Measurements from ENCODE around the gene GNPTG.
A peak's percentile ranks its signal among the peaks of the same experiment; 100 is the strongest.

Gene GNPTG

GRCh38 chr16:1351582-1352362 lies at the start of gene GNPTG, which contains the start of gene TSR3:
TSS of gene GNPTG (plus strand) at chr16:1351931. CDS start at chr16:1351966, 35 bp downstream.
TSS of gene TSR3 (minus strand) at chr16:1351878. CDS start at chr16:1351804, 74 bp downstream.
- Histone ChIP-seq H3K4me3 (ENCODE audit: severe bottlenecking) (peak within 1 kb of the TSS; percentile 82), H3K4me1 (ENCODE audit: insufficient read depth, poor library complexity, severe bottlenecking) (no peaks in the 10 kb centered on the region), H3K27me3 (ENCODE audit: insufficient read depth, poor library complexity, severe bottlenecking) (no peaks in the 10 kb centered on the region), H3K9me3 (ENCODE audit: severe bottlenecking) (no peaks in the 10 kb centered on the region), H3K36me3 (ENCODE audit: low read depth) (peaks cover 14% of the 10 kb centered on the region; the same call in 1 of the 2 replicates), H3K27ac (ENCODE audit: poor library complexity, severe bottlenecking) (no peak within 1 kb of the TSS)
- DNase-seq (ENCODE audit: low spot score) (no peak), ATAC-seq (ENCODE audit: low read depth) (peak; percentile 72)
- TF ChIP-seq, protein P1, sequence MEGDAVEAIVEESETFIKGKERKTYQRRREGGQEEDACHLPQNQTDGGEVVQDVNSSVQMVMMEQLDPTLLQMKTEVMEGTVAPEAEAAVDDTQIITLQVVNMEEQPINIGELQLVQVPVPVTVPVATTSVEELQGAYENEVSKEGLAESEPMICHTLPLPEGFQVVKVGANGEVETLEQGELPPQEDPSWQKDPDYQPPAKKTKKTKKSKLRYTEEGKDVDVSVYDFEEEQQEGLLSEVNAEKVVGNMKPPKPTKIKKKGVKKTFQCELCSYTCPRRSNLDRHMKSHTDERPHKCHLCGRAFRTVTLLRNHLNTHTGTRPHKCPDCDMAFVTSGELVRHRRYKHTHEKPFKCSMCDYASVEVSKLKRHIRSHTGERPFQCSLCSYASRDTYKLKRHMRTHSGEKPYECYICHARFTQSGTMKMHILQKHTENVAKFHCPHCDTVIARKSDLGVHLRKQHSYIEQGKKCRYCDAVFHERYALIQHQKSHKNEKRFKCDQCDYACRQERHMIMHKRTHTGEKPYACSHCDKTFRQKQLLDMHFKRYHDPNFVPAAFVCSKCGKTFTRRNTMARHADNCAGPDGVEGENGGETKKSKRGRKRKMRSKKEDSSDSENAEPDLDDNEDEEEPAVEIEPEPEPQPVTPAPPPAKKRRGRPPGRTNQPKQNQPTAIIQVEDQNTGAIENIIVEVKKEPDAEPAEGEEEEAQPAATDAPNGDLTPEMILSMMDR (IDR thresholded peaks at IDR 0.05; ENCODE audit: poor library complexity, severe bottlenecking) = no peak

GRCh38 chr16:1305823-1306222 lies 45.9 kb upstream of the GNPTG start:
- Histone ChIP-seq H3K27me3 (ENCODE audit: insufficient read depth, poor library complexity, severe bottlenecking) (no peaks in the 10 kb centered on the region), H3K27ac (ENCODE audit: poor library complexity, severe bottlenecking) (no peak overlapping the region), H3K4me3 (ENCODE audit: severe bottlenecking) (no peak overlapping the region), H3K36me3 (ENCODE audit: low read depth) (peaks cover 3% of the 10 kb centered on the region), H3K4me1 (ENCODE audit: insufficient read depth, poor library complexity, severe bottlenecking) (peaks cover 6% of the 10 kb centered on the region), H3K9me3 (ENCODE audit: severe bottlenecking) (no peaks in the 10 kb centered on the region)
- DNase-seq (ENCODE audit: low spot score) = peak; percentile 47
- TF ChIP-seq, protein P1 (IDR thresholded peaks at IDR 0.05; ENCODE audit: poor library complexity, severe bottlenecking) = no peak
- no peak for ATAC-seq (ENCODE audit: low read depth)

- no peak overlapping the region for H3K27ac ChIP-seq (ENCODE audit: poor library complexity, severe bottlenecking)
- H3K4me1 ChIP-seq (ENCODE audit: insufficient read depth, poor library complexity, severe bottlenecking) = peaks cover 10% of the 10 kb centered on the region
- H3K4me3 ChIP-seq (ENCODE audit: severe bottlenecking) = no peak overlapping the region
- no peak for ATAC-seq (ENCODE audit: low read depth)
- H3K27me3 ChIP-seq (ENCODE audit: insufficient read depth, poor library complexity, severe bottlenecking) = no peaks in the 10 kb centered on the region
- no peak for DNase-seq (ENCODE audit: low spot score)
- peaks cover 8% of the 10 kb centered on the region for H3K36me3 ChIP-seq (ENCODE audit: low read depth)
- H3K9me3 ChIP-seq (ENCODE audit: severe bottlenecking) = no peaks in the 10 kb centered on the region
- TF ChIP-seq, protein P1 (IDR thresholded peaks at IDR 0.05; ENCODE audit: poor library complexity, severe bottlenecking) = no peak
Observed at GRCh38 chr16:1306334-1306733, 45.4 kb upstream of the GNPTG start.

DNA sequence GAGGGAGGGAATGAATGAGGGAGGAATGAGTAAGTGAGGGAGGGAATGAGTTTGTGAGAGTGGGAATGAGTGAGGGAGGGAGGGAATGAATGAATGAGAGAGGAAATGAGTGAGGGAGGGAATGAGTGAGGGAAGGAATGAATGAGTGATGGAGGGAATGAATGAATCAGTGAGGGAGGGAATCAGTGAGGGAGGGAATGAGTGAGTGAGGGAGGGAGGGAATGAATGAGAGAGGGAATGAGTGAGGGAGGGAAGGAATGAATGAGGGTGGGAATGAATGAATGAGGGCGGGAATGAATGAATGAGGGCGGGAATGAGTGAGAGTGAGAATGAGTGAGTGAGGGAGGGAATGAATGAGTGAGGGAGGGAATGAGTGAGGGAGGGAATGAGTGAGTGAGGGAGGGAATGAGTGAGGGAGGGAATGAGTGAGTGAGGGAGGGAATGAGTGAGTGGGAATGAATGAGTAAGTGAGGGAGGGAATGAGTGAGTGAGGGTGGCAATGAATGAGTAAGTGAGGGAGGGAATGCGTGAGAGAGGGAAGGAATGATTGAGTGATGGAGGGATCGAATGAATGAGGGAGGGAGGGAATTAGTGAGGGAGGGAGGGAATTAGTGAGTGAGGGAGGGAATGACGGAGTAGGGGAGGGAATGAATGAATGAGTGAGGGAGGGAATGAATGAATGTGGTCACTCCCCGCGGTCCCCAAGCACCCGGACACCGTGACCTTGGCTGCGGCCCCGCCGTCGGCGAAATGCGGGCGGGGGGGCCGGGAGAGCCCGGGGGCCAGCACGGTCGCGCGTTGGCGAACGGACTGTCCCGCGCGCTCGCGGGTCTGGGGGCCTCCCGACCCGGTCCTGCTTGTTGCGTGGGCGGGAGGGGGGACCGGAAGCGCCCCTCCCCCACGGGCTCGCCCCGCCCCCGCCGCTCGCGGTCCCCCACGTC lies 43.4 kb upstream of the GNPTG start:
- peak overlapping the region; percentile 46 for H3K4me3 ChIP-seq (ENCODE audit: severe bottlenecking)
- TF ChIP-seq, protein P1 (IDR thresholded peaks at IDR 0.05; ENCODE audit: poor library complexity, severe bottlenecking) = no peak
- H3K27me3 ChIP-seq (ENCODE audit: insufficient read depth, poor library complexity, severe bottlenecking) = no peaks in the 10 kb centered on the region
- H3K27ac ChIP-seq (ENCODE audit: poor library complexity, severe bottlenecking) = peak overlapping the region; percentile 84
- H3K36me3 ChIP-seq (ENCODE audit: low read depth) = peaks cover 25% of the 10 kb centered on the region
- DNase-seq (ENCODE audit: low spot score) = no peak
- H3K4me1 ChIP-seq (ENCODE audit: insufficient read depth, poor library complexity, severe bottlenecking) = peaks cover 9% of the 10 kb centered on the region
- H3K9me3 ChIP-seq (ENCODE audit: severe bottlenecking) = no peaks in the 10 kb centered on the region
- ATAC-seq (ENCODE audit: low read depth) = peak; percentile 18; the same call in 1 of the 3 replicates

All from RWPE2 (cell line).